H1 (cell line): ENCODE data around the gene NAV2. TPM values are rescaled to one million over a fixed set of nuclear protein-coding genes. Genes with fewer than 3 reads are reported as not detected.

Experiments used
- CTCF ChIA-PET: fragments of 300-600 bp; sonication (Branson Sonifier 250); formaldehyde crosslinking; loops from one replicate; lab custom pipeline; 2021; ENCODE audit not compliant: partially characterized antibody; lab: Charles Lee
- POLR2A ChIA-PET: fragments of 300-600 bp; sonication (Branson Sonifier 250); formaldehyde crosslinking; loops from one replicate; lab custom pipeline; 2021; ENCODE audit warnings: inconsistent platforms; ENCODE audit not compliant: partially characterized antibody; lab: Charles Lee
- DNase-seq, 2 experiments: peaks; one replicate each; pipeline versions ENCODE4 v3.0.0 to v3.0.0-alpha.2; 2010 to 2022; ENCODE audit warnings: low spot score in 2 of 2, low read depth in 1 of 2, mixed read lengths in 1 of 2
- FAIRE-seq: peaks from 2 replicates; lab custom pipeline; 2011; peaks lifted over from hg19 to GRCh38; lab: Jason Lieb, UNC
- H2AFZ ChIP-seq: 2 replicates; pipeline ENCODE4 v1.8.1; 2012; ENCODE audit warnings: low read length, inconsistent platforms
- H2AK5ac ChIP-seq: 2 replicates; pipeline ENCODE4 v1.6.1; 2013; ENCODE audit warnings: low read depth, low read length
- H2BK120ac ChIP-seq: replicated peaks from 2 replicates; pipeline ENCODE3; 2013; ENCODE audit warnings: low read depth, low read length, inconsistent platforms
- H2BK12ac ChIP-seq: 2 replicates; pipeline ENCODE4 v1.6.1; 2013; ENCODE audit warnings: low read depth, low read length
- H2BK15ac ChIP-seq: 2 replicates; pipeline ENCODE4 v1.6.1; 2013; ENCODE audit warnings: low read length
- H2BK20ac ChIP-seq: 2 replicates; pipeline ENCODE4 v1.6.1; 2013; ENCODE audit warnings: low read length
- H2BK5ac ChIP-seq: 2 replicates; pipeline ENCODE4 v1.6.1; 2013; ENCODE audit warnings: low read depth, low read length
- H3K14ac ChIP-seq: 2 replicates; pipeline ENCODE4 v1.6.1; 2013; ENCODE audit warnings: inconsistent platforms; ENCODE audit not compliant: insufficient read length
- H3K18ac ChIP-seq: 2 replicates; pipeline ENCODE4 v1.6.1; 2013; ENCODE audit warnings: low read length; ENCODE audit errors: extremely low read depth
- H3K23ac ChIP-seq: 2 replicates; pipeline ENCODE4 v1.6.1; 2013; ENCODE audit warnings: inconsistent platforms; ENCODE audit not compliant: insufficient read length
- H3K23me2 ChIP-seq: 2 replicates; pipeline ENCODE4 v1.6.1; 2013; ENCODE audit warnings: low read depth, low read length
- H3K27ac ChIP-seq: 2 replicates; pipeline ENCODE4 v1.6.1; 2011; ENCODE audit warnings: low read depth, low read length, inconsistent platforms
- H3K27me3 ChIP-seq, 4 experiments: replicated peaks in 1 of 4; 1 replicate in 1 of 4; 2 replicates in 3 of 4; pipeline versions ENCODE4 v1.6.1 to v1.8.1; 2011 to 2013; ENCODE audit warnings: low read length in 3 of 4, mild to moderate bottlenecking in 3 of 4, inconsistent platforms in 2 of 4, mixed read lengths in 2 of 4, moderate library complexity in 1 of 4; ENCODE audit not compliant: control insufficient read depth in 3 of 4, insufficient read depth in 3 of 4; ENCODE audit errors: extremely low read depth in 1 of 4
- H3K36me3 ChIP-seq, 4 experiments: 2 replicates each; pipeline versions ENCODE4 v1.6.1 to v1.8.1; 2011 to 2013; ENCODE audit warnings: mild to moderate bottlenecking in 4 of 4, low read length in 3 of 4, moderate library complexity in 2 of 4, control low read depth in 1 of 4, inconsistent platforms in 1 of 4; ENCODE audit not compliant: insufficient read depth in 4 of 4, control insufficient read depth in 2 of 4
- H3K4ac ChIP-seq: replicated peaks from 2 replicates; pipeline ENCODE3; 2013; ENCODE audit warnings: low read length, low read depth, mixed read lengths, inconsistent platforms; ENCODE audit not compliant: insufficient read length
- H3K4me1 ChIP-seq, 4 experiments: replicated peaks in 1 of 4; 1 replicate in 1 of 4; 2 replicates in 3 of 4; pipeline versions ENCODE4 v1.6.1 to v1.8.1; 2011 to 2013; ENCODE audit warnings: low read length in 3 of 4, inconsistent platforms in 2 of 4, mixed read lengths in 1 of 4; ENCODE audit not compliant: insufficient read depth in 4 of 4, control insufficient read depth in 3 of 4
- H3K4me2 ChIP-seq, 2 experiments: 2 replicates each; pipeline versions ENCODE4 v1.6.1 to v1.8.1; 2011 to 2013; ENCODE audit warnings: low read depth in 2 of 2, low read length in 2 of 2, control low read depth in 1 of 2, inconsistent platforms in 1 of 2, mild to moderate bottlenecking in 1 of 2; ENCODE audit not compliant: insufficient read depth in 1 of 2
- H3K4me3 ChIP-seq, 4 experiments: fragments of 200-600, 300-600 bp in 1 of 4; sonication (generic), shearing (Covaris generic), sonication (Bioruptor Twin) in 1 of 4; 2 replicates each; pipeline versions ENCODE4 v1.5.1 to v1.8.1; 2011 to 2016; ENCODE audit warnings: low read length in 4 of 4, low read depth in 3 of 4, control low read depth in 2 of 4, inconsistent platforms in 2 of 4, mild to moderate bottlenecking in 2 of 4, mixed read lengths in 1 of 4, moderate library complexity in 1 of 4; ENCODE audit not compliant: insufficient read depth in 2 of 4; ENCODE audit errors: extremely low read depth in 1 of 4
- H3K56ac ChIP-seq: replicated peaks from 2 replicates; pipeline ENCODE3; 2013; ENCODE audit warnings: low read depth, mild to moderate bottlenecking, mixed read lengths, low read length, inconsistent platforms; ENCODE audit not compliant: insufficient read length
- H3K79me1 ChIP-seq: 2 replicates; pipeline ENCODE4 v1.6.1; 2013; ENCODE audit warnings: low read depth, low read length, control low read depth
- H3K79me2 ChIP-seq, 2 experiments: 2 replicates each; pipeline versions ENCODE4 v1.6.1 to v1.8.1; 2012 to 2013; ENCODE audit warnings: low read length in 2 of 2, mild to moderate bottlenecking in 2 of 2, inconsistent platforms in 1 of 2; ENCODE audit not compliant: insufficient read depth in 2 of 2, control insufficient read depth in 1 of 2
- H3K9ac ChIP-seq, 4 experiments: replicated peaks in 1 of 4; 1 replicate in 1 of 4; 2 replicates in 3 of 4; pipeline versions ENCODE4 v1.6.1 to v1.8.1; 2011 to 2013; ENCODE audit warnings: low read depth in 3 of 4, low read length in 3 of 4, control low read depth in 2 of 4, mild to moderate bottlenecking in 2 of 4, moderate library complexity in 2 of 4, inconsistent platforms in 1 of 4; ENCODE audit errors: extremely low read depth in 1 of 4
- H3K9me3 ChIP-seq, 2 experiments: 2 replicates each; pipeline versions ENCODE4 v1.6.1 to v1.8.1; 2012 to 2013; ENCODE audit warnings: mild to moderate bottlenecking in 2 of 2, moderate library complexity in 2 of 2, control low read depth in 1 of 2, inconsistent platforms in 1 of 2, low read depth in 1 of 2, low read length in 1 of 2, mixed read lengths in 1 of 2; ENCODE audit not compliant: insufficient read depth in 2 of 2
- H4K20me1 ChIP-seq, 2 experiments: replicated peaks in 1 of 2; 2 replicates each; pipeline versions ENCODE3 to v1.8.1; 2011 to 2013; ENCODE audit warnings: inconsistent platforms in 2 of 2, low read length in 2 of 2, mild to moderate bottlenecking in 1 of 2; ENCODE audit not compliant: insufficient read depth in 2 of 2, control insufficient read depth in 1 of 2
- H4K5ac ChIP-seq: 2 replicates; pipeline ENCODE4 v1.6.1; 2013; ENCODE audit warnings: low read length, low read depth, mixed read lengths, inconsistent platforms; ENCODE audit not compliant: insufficient read length
- H4K8ac ChIP-seq: 2 replicates; pipeline ENCODE4 v1.8.0; 2013; ENCODE audit warnings: mild to moderate bottlenecking, moderate library complexity, low read length, inconsistent platforms; ENCODE audit not compliant: insufficient read depth; ENCODE audit errors: extremely low read depth
- H4K91ac ChIP-seq: replicated peaks from 2 replicates; pipeline ENCODE3; 2013; ENCODE audit warnings: low read length, mixed read lengths, inconsistent platforms; ENCODE audit not compliant: insufficient read length
- BCL11A ChIP-seq, 2 experiments: IDR thresholded peaks; one replicate each; pipeline ENCODE4 v1.6.1; 2011; ENCODE audit warnings: low read depth in 2 of 2, low read length in 2 of 2, mild to moderate bottlenecking in 2 of 2
- BRCA1 ChIP-seq: IDR thresholded peaks from 2 replicates; pipeline ENCODE4 v1.6.1; 2012; ENCODE audit warnings: low read depth, low read length, improper control_type of control experiment
- CBX5 ChIP-seq: fragments of 300-800, 300-1000 bp; sonication (generic); IDR thresholded peaks from 2 replicates; pipeline ENCODE4 v1.7.1; 2016; ENCODE audit warnings: antibody characterized with exemption, low read length, low read depth
- CEBPB ChIP-seq: IDR thresholded peaks from 2 replicates; pipeline ENCODE4 v1.6.1; 2012; ENCODE audit warnings: low read depth, low read length
- CREB1 ChIP-seq: IDR thresholded peaks from 2 replicates; pipeline ENCODE4 v1.6.1; 2012; ENCODE audit warnings: inconsistent platforms
- CTBP2 ChIP-seq: IDR thresholded peaks from 2 replicates; pipeline ENCODE4 v1.7.0; 2011; ENCODE audit warnings: borderline replicate concordance, mild to moderate bottlenecking, moderate library complexity, mixed read lengths, low read length; ENCODE audit not compliant: insufficient read depth, insufficient read length
- GABPA ChIP-seq: IDR thresholded peaks from 2 replicates; pipeline ENCODE4 v1.6.1; 2011; ENCODE audit warnings: mild to moderate bottlenecking, low read length, moderate library complexity, borderline replicate concordance; ENCODE audit not compliant: insufficient read depth
- MAFK ChIP-seq: IDR thresholded peaks from 2 replicates; pipeline ENCODE4 v1.6.1; 2012; ENCODE audit warnings: low read depth, mild to moderate bottlenecking, improper control_type of control experiment, low read length
- POLR2AphosphoS5 ChIP-seq: IDR thresholded peaks from 2 replicates; pipeline ENCODE4 v1.6.1; 2011; ENCODE audit warnings: low read depth, low read length
- RAD21 ChIP-seq, 2 experiments: IDR thresholded peaks in 1 of 2; conservative IDR thresholded peaks in 1 of 2; 2 replicates each; pipeline ENCODE4 v1.6.1; 2011; ENCODE audit warnings: low read depth in 2 of 2, low read length in 2 of 2, improper control_type of control experiment in 1 of 2, inconsistent platforms in 1 of 2, mild to moderate bottlenecking in 1 of 2, moderate library complexity in 1 of 2
- SIRT6 ChIP-seq: IDR thresholded peaks from one replicate; pipeline ENCODE4 v1.7.1; 2012; ENCODE audit warnings: low read length, inconsistent platforms
- SP1 ChIP-seq: IDR thresholded peaks from 2 replicates; pipeline ENCODE4 v1.6.1; 2011; ENCODE audit warnings: low read depth, low read length
- SP4 ChIP-seq: IDR thresholded peaks from 2 replicates; pipeline ENCODE4 v1.6.1; 2012; ENCODE audit warnings: low read length, inconsistent platforms
- SUZ12 ChIP-seq: fragments of 200-600 bp; sonication (generic); IDR thresholded peaks from 2 replicates; pipeline ENCODE4 v1.6.1; 2012; ENCODE audit warnings: mild to moderate bottlenecking, inconsistent platforms, low read length, moderate library complexity, mixed read lengths
- TCF12 ChIP-seq: IDR thresholded peaks from 2 replicates; pipeline ENCODE4 v1.6.1; 2011; ENCODE audit warnings: low read depth, mild to moderate bottlenecking, low read length
- WGBS, 2 experiments: shearing (Covaris generic) in 1 of 2; methylation state at CpG; one replicate each; pipeline versions ENCODE4 v1.1.6 to v1.1.7; 2013 to 2015; ENCODE audit warnings: low lambda C conversion rate in 2 of 2, mixed read lengths in 2 of 2, inconsistent platforms in 1 of 2, low coverage in 1 of 2, missing lambda C conversion rate in 1 of 2; ENCODE audit not compliant: insufficient replicate concordance in 2 of 2, insufficient coverage in 1 of 2, insufficient read length in 1 of 2; ENCODE audit errors: extremely low coverage in 1 of 2, missing lambda C conversion rate in 1 of 2; 5-methylcytosine and 5-hydroxymethylcytosine counted together
- polyA plus RNA-seq, 7 experiments: library from polyadenylated mRNA; depleted of rRNA in 3 of 7; stranded (reverse) in 5 of 7; unstranded in 2 of 7; fragments of >200 nt in 5 of 7; fragments of 200-250 nt in 2 of 7; gene quantifications; 1 replicate in 5 of 7; 2 replicates in 1 of 7; 4 replicates in 1 of 7; pipeline versions ENCODE4 v1.2.1 to v1.2.3, GENCODE V29; 2011 to 2013; ENCODE audit warnings: missing spikeins in 2 of 7, mixed read lengths in 2 of 7
- total RNA-seq: library from RNA; stranded (reverse); fragmentation: NEBNext Ultra II Directional; extraction: Animal tissue kit (Norgen Biotek cat#: 25700); gene quantifications from 2 replicates; pipeline ENCODE4 v1.2.1, GENCODE V29; 2021

NAV2 gene
- total and polyA plus RNA-seq, 2 of the 8 experiments (the other 6 are each of a cell fraction or from before 2014, with no cell fraction given) = 35.6 to 73.6 TPM

DNA sequence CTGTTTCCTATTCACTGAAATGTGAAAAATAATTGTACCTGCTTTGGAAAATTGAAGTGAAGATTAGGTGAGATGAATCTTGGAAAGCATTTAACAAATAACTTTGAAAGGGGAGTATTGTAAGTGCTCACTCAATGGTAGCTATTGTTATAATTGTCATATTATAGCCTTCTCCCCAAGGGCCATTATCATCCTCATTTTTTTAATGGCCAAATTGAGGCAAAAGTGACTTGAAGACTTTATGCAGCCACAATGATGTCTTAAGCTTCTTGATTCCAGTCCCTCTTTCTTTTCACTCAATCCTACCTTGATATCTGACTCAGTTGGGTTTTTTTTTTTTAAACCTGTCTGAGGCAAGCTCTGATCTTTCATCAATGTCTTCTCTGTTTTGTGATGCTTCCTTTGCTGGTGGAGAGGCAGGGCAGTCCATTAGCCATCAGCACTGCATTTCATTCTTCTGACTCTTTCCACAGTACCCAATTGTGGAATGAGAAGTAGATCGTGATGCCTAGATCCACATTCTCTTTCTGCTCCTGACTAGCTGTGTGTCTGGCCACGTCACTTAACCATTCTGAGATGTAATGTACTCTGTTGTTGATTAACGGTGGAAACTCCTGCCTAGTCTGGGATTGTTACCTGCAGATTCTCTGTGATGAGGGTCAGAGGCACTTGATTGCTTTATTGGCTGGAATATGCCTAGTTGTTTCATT is 346.3 kb downstream of the NAV2 start:
- no peak overlapping the region for H3K23ac ChIP-seq
- no peak overlapping the region for H3K4ac ChIP-seq
- H2BK15ac ChIP-seq = no peak overlapping the region
- no peak overlapping the region for H2AK5ac ChIP-seq
- H3K4me2 ChIP-seq = no peak overlapping the region
- no peak overlapping the region for H2AFZ ChIP-seq
- no peaks in the 10 kb centered on the region for H3K27me3 ChIP-seq
- no peak overlapping the region for H3K4me3 ChIP-seq
- ChIA-PET POLR2A (no interaction called here), CTCF (interaction anchor here (0.6 to 5.6 kb wide), 6 partner anchors 9 to 107 kb away, joined by 3 to 28 read pairs (median 4); no protein-coding TSS in a partner anchor)
- no peaks in the 10 kb centered on the region for H3K23me2 ChIP-seq
- no peak for FAIRE-seq
- H3K18ac ChIP-seq = no peak overlapping the region
- no peak overlapping the region for H2BK5ac ChIP-seq
- no peaks in the 10 kb centered on the region for H3K79me1 ChIP-seq
- no peak overlapping the region for H2BK12ac ChIP-seq
- peaks cover 20 to 82% (median 64%) of the 10 kb centered on the region in 4 experiments for H3K36me3 ChIP-seq
- no peaks in the 10 kb centered on the region for H3K79me2 ChIP-seq
- no peak overlapping the region for H2BK20ac ChIP-seq
- H3K14ac ChIP-seq = no peak overlapping the region
- H2BK120ac ChIP-seq = no peak overlapping the region
- H4K91ac ChIP-seq = no peak overlapping the region
- no peaks in the 10 kb centered on the region for H3K4me1 ChIP-seq
- no peaks in the 10 kb centered on the region for H3K9me3 ChIP-seq
- H3K56ac ChIP-seq = no peak overlapping the region
- H4K20me1 ChIP-seq = peaks cover 2 to 4% of the 10 kb centered on the region in 2 experiments
- H4K5ac ChIP-seq = no peak overlapping the region
- H3K9ac ChIP-seq = no peak overlapping the region
- no peak overlapping the region for H3K27ac ChIP-seq
- no peak for DNase-seq
- WGBS, 2 experiments = 87% methylated on average over 3 of the region's 3 CpGs; no CpG with 5 or more reads in 1 of the 2 experiments
- no peak overlapping the region for H4K8ac ChIP-seq
- TF ChIP-seq BCL11A (IDR thresholded peaks at IDR 0.05; ENCODE audit: low read depth in 2 of 2, low read length in 2 of 2) (no peak), CBX5 (no peak), SIRT6 (no peak), RAD21 (IDR thresholded peaks at IDR 0.05 in 1 of 2, conservative IDR thresholded peaks at IDR 0.05 in 1 of 2; ENCODE audit: low read depth in 2 of 2, low read length in 2 of 2) (no peak), POLR2AphosphoS5 (no peak), BRCA1 (no peak), TCF12 (no peak), GABPA (no peak), SP1 (no peak), CTBP2 (no peak), MAFK (no peak), SUZ12 (no peak), CEBPB (no peak), SP4 (no peak), CREB1 (no peak)
